GM23338 (cell line): Measurements from ENCODE around the gene KAZN.

Source experiments
- CREB1 ChIP-seq: fragments of 250-450 bp; sonication (Bioruptor Pico); IDR thresholded peaks from 2 replicates; pipeline ENCODE4 v1.5.0; 2020; ENCODE audit warnings: low read depth, mild to moderate bottlenecking, moderate library complexity
- CTCF ChIP-seq, 2 experiments: fragments of 200-600 bp in 1 of 2; sonication (generic) in 1 of 2; conservative IDR thresholded peaks; 2 replicates each; pipeline versions ENCODE4 v1.5.1 to v1.6.1; 2016 to 2017; ENCODE audit warnings: antibody characterized with exemption in 2 of 2, low read depth in 2 of 2, mild to moderate bottlenecking in 2 of 2, moderate library complexity in 1 of 2
- ETS1 ChIP-seq: IDR thresholded peaks from 2 replicates; pipeline ENCODE4 v1.6.1; 2016; ENCODE audit warnings: antibody characterized with exemption
- EZH2 ChIP-seq: fragments of 200-600 bp; sonication (generic); IDR thresholded peaks from one replicate; pipeline ENCODE4 v1.8.0; 2017; ENCODE audit warnings: antibody characterized with exemption, mild to moderate bottlenecking, low read depth; ENCODE audit not compliant: unreplicated experiment
- EZH2phosphoT487 ChIP-seq: fragments of 200-600 bp; sonication (generic); IDR thresholded peaks from one replicate; pipeline ENCODE4 v1.8.1; 2018; ENCODE audit warnings: antibody characterized with exemption; ENCODE audit not compliant: unreplicated experiment
- JUNB ChIP-seq: IDR thresholded peaks from one replicate; pipeline ENCODE4 v1.6.1; 2016; ENCODE audit warnings: antibody characterized with exemption; ENCODE audit not compliant: unreplicated experiment
- POLR2AphosphoS5 ChIP-seq: IDR thresholded peaks from 2 replicates; pipeline ENCODE4 v1.6.1; 2016; ENCODE audit warnings: antibody characterized with exemption, low read depth
- REST ChIP-seq: IDR thresholded peaks from one replicate; pipeline ENCODE4 v1.6.1; 2018; ENCODE audit warnings: antibody characterized with exemption; ENCODE audit not compliant: unreplicated experiment
- STAT1 ChIP-seq: IDR thresholded peaks from one replicate; pipeline ENCODE4 v1.6.1; 2016; ENCODE audit warnings: antibody characterized with exemption; ENCODE audit not compliant: unreplicated experiment
- ZNF114 ChIP-seq: fragments of 250-450 bp; sonication (Bioruptor Pico); IDR thresholded peaks from 2 replicates; pipeline ENCODE4 v1.5.0; 2020; ENCODE audit warnings: mild to moderate bottlenecking, moderate library complexity
- ZNF331 ChIP-seq: fragments of 250-450 bp; sonication (Bioruptor Pico); IDR thresholded peaks from 2 replicates; pipeline ENCODE4 v1.5.0; 2020; ENCODE audit warnings: low read depth, mild to moderate bottlenecking, moderate library complexity

- no peak for TF ChIP-seq CTCF (conservative IDR thresholded peaks at IDR 0.05; ENCODE audit: low read depth in 2 of 2)
- no peak for TF ChIP-seq ZNF331 (CRISPR knock-in tag)
- no peak for TF ChIP-seq EZH2phosphoT487
- TF ChIP-seq POLR2AphosphoS5, result no peak
- TF ChIP-seq EZH2, result no peak
- no peak for TF ChIP-seq JUNB
- TF ChIP-seq ETS1, result no peak
- TF ChIP-seq STAT1, result no peak
- no peak for TF ChIP-seq REST
- no peak for TF ChIP-seq CREB1 (CRISPR knock-in tag)
- no peak for TF ChIP-seq ZNF114 (CRISPR knock-in tag)
These were observed 534.5 kb downstream of the KAZN start for GRCh38 chr1:15132965-15133364.
